AG09309 (cell line): Measurements from ENCODE around the gene DOCK2.

Source experiments
- DNase-seq: peaks from one replicate; pipeline ENCODE4 v3.0.0-alpha.2; 2010; ENCODE audit warnings: low read depth
- H3K4me3 ChIP-seq: 2 replicates; pipeline ENCODE4 v1.5.1; 2011; ENCODE audit warnings: mild to moderate bottlenecking, low read depth, low read length, moderate library complexity; ENCODE audit not compliant: control insufficient read depth
- TF ChIP-seq, protein P1 (sequence below): IDR thresholded peaks from 2 replicates; pipeline ENCODE4 v1.5.1; 2011; ENCODE audit warnings: mild to moderate bottlenecking, low read depth, low read length, inconsistent platforms; ENCODE audit not compliant: insufficient read depth, control insufficient read depth; ENCODE audit errors: missing control alignments

The DOCK2 gene

DNA sequence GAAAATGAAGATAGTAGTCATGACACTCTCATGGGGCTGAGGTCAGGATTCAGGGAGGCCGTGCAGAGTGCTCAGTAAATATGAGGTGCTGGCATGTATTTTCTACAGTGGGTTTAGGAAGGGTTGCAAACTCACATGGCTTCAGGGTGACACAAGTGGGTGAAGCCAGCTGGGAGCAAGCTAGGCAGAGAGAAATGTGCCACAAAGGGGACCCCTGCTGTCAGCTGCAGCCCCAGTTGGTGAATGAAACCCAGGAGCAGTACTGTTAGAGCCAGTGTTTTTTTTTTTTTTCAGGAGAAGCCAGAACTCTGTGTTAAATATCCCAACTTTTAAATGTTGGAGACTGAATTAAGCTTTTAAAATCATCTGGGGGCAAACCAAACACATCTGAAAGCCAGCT is 267.9 kb downstream of the DOCK2 start:
- DNase-seq = no peak
- TF ChIP-seq, protein P1, sequence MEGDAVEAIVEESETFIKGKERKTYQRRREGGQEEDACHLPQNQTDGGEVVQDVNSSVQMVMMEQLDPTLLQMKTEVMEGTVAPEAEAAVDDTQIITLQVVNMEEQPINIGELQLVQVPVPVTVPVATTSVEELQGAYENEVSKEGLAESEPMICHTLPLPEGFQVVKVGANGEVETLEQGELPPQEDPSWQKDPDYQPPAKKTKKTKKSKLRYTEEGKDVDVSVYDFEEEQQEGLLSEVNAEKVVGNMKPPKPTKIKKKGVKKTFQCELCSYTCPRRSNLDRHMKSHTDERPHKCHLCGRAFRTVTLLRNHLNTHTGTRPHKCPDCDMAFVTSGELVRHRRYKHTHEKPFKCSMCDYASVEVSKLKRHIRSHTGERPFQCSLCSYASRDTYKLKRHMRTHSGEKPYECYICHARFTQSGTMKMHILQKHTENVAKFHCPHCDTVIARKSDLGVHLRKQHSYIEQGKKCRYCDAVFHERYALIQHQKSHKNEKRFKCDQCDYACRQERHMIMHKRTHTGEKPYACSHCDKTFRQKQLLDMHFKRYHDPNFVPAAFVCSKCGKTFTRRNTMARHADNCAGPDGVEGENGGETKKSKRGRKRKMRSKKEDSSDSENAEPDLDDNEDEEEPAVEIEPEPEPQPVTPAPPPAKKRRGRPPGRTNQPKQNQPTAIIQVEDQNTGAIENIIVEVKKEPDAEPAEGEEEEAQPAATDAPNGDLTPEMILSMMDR = no peak
- H3K4me3 ChIP-seq = no peak overlapping the region

DNA sequence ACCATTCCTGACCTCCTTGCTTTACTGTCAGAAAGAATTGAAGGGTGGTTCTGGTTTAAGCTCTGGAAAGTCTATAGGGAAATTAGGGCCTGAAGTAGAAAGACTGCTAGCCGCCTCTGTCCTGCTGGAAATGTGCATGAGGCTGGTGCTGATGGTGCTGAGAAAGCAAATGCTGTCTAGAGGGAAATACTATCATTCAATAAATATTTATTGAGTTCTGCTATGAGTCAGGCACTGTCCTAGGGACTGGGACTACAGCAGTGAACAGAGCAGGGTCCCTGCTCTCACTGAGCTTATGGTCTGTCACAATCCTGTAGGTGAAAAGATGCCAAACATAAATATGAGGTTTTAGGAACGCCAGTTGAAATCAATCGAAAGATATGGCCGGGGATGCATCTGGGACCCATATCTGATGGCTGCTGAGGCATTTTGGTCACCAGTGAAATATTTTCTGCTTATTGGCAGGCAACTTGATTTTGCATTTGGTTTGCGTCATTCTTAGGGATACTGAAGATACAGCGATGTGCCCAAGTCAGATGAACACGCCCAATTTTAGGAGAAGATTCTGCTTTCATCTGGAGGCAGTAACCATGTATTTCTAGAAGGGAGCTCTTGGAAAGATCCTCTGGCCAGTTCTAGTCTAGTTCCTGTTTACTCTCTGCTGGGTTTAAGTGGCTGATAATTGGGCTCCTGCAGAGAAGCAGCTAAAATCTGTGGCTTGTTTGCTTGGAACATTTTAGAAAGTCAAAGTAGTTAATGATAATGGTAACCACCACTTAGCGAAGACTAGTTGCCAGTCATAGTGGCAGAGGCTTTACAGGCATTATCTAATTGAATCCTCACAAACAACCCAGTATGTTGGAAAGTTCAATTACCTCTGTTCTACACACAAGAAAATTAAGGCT is 269.9 kb downstream of the DOCK2 start:
- TF ChIP-seq, protein P1 = no peak
- H3K4me3 ChIP-seq = no peak overlapping the region
- DNase-seq = no peak

DNA sequence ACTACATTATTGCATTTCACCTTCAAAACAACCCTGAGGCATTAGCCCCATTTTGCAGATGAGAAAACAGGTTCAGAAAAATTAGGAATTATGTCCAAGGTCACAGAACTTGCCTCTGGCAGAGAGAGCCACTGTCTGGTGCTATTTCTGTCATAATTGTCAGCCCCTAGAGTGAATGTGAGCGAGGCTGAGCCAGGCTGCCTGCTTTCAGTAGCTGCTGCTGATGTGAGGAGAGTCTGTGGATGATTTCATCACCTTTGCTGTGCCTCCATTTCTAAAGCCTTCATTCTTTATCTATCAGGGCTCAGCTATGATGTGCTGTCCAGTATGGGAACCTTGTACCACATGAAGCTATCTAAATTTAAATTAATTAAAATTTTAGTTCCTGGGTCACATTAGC is 271.8 kb downstream of the DOCK2 start:
- DNase-seq = no peak
- TF ChIP-seq, protein P1 = no peak
- H3K4me3 ChIP-seq = no peak overlapping the region

DNA sequence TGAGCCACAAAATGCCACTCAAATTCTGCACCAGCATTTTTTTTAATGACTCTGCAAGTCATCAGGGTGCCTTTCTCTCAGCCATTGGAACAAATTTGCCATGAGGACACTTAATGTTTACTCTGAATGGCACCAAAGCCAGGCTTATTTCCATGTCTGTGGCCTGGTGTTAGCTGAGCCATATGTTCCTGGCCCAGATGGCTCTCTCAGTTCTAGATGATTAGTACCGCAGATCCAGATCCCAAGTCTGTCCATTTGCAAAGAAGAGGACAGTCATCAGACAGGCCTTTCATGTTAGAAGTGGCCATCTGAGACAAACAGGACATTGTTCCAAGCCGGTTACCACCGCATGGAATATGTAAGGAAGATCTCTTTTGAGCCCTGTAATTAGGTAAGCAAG is 272.9 kb downstream of the DOCK2 start:
- TF ChIP-seq, protein P1 = no peak
- H3K4me3 ChIP-seq = no peak overlapping the region
- DNase-seq = no peak

DNA sequence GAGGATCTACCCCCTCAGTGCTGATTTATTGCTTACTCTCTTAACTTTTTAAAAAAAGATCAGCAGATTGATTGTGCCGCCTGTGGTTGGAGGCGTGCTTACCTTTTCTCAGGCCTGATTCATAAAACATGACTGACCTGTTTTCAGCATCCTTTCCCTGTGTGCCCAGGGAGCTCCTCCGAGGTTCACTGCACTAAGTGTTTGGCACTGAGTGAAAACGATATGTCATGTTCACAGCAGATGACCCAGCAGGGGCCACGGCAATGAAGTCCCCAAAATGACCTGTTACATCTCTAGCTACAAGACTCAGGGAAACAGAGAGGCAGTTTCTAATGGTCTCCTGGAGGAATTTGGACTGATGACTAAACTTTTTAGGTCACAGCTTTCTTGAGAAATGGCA is 273.3 kb downstream of the DOCK2 start:
- no peak overlapping the region for H3K4me3 ChIP-seq
- DNase-seq = no peak
- TF ChIP-seq, protein P1 = no peak

DNA sequence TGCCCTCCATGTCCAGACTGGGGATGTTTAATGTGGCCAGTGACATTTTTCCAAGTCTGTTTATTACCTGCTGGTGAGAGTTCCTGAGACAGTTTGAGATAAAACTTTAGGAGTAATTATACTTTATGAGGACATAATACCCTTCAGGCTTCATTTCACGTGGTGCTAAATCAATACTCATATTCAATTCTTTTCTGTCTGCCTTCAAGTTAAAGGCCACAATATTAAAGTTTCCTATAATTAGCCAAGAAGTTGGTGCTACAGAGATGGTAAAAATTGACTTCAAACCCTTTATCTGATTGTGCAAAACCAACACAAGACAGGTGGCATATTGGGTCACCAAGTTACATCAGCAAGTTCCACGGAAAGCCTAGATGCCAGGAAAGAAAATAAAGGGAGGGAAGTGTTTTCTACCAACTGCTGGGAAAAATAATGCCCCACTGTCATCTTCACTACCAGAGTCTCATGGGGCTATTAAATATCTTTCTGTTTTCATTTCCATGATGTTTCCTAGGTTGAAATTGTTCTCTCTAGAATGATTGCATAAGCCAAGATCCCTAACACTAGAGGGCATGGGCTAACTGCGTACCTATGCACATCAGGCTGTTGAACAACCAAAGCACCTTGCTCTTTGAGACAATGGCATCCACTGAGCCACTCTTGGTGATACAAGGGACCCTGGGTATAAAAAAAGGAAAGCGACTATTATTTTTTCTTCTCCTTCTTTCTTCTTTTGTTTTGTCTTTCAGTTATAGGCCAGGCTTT is 274.6 kb downstream of the DOCK2 start:
- no peak overlapping the region for H3K4me3 ChIP-seq
- no peak for DNase-seq
- TF ChIP-seq, protein P1 = no peak
